Fibroblast of peridontal ligament (primary cell): ENCODE measurements around the gene PBX1.

Source experiments
- DNase-seq: peaks from one replicate; pipeline ENCODE4 v3.0.0-alpha.2; 2010; ENCODE audit errors: extremely low read depth

PBX1 gene

DNA sequence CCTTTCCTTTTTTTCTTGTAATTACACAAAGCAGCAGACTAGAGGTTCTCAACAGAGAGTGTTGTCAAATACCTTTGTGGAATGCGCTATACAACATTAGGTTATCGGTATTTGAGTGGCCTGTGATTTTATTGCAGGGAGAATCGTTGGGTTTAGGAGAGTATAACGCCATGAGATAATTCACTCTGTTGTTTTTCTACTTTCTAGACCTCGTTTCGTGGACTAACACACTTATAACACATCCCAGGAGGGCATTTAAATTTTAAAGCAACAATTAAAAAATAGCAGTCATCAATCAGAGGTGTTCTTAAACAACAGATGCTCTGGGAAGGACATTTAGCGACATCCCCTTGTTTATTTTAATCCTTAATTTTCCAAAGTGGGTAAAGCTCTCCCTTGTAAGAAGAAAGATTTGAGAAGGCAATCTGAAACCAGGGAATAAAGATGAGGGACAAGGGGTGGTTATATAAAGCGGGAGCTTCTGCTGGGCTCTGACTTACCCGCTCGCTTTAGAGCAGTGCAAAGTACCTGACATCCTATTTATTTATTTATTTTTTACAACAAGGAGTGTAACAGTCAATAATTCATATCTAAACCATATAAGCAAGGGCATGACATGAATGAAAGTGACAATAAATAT, 4.9 kb downstream of the PBX1 start:
- DNase-seq: peak; percentile 16

DNA sequence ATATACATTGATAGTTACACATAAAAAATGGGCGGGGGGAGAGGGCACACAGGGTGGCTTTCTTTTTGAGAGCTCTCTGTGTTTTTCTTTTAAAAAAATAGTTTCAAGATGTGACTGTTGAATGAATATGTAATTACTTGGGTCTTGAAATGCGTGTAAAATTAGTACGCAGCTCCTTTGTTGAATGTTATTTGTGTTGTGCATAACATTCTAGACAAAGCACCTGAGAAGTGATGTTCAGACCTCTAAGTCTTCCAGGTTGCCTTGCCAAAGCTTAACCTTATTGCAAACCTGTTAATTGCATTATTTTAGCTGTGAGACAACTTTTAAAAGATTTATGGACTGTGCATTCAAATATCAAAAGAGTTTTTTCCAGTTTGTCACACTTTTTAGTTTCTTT, 5.4 kb downstream of the PBX1 start:
- no peak for DNase-seq

DNA sequence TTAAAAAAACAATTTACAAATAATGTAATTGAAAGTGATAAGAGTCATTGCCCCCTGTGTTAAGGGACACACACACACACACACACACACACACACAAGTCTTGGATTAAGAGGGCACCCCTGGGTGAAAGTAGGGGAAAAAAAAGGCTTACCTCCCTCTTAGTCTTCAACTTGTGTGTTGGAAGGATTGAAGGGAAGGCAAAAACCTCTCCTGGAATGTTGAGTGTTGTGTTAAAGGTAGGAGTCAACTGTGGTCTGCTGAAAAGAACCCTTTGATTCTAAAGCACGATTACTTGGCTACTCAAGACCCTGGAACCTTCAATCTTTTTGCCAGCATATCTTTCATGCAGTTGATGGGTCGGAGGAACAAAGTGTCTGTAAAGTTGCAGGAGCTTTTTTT, 6.4 kb downstream of the PBX1 start:
- DNase-seq: no peak

DNA sequence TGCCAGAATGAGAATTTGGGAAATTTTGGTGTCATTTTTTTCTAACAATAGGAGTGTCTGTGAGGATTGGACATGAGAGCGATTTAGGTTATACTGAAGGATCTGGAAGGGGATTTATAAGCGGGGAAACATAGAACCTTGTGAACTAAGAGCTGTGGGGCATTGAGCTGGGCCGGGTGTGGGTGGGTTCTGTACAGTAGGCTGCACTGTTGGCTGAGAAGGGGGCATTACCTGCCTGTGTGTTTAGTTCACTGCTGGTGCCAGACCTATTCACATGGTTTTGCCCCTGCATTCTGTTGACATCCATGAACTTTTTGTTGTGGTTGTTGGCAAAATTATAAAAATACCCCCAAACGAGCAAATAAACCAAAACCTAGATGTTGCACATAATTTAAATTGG, 8.8 kb downstream of the PBX1 start:
- no peak for DNase-seq

DNA sequence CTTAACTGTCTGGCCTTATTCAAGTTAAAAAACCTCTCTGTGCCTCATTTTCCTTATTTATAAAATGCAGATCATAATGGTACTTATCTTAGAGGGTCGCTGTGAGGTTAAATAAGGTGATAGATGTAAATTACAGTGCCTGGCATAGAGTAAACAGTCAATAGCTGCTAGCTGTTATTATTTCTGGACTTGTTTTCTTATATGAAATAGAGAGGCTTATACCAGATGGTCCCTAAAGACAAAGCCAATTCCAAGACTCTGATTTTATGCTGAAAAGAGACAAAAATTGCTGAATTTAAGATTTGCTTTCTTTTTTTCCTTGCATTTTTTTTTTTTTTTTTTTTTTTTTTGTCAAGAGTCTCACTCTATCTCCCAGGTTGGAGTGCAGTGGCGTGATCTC, 10.3 kb downstream of the PBX1 start:
- no peak for DNase-seq

DNA sequence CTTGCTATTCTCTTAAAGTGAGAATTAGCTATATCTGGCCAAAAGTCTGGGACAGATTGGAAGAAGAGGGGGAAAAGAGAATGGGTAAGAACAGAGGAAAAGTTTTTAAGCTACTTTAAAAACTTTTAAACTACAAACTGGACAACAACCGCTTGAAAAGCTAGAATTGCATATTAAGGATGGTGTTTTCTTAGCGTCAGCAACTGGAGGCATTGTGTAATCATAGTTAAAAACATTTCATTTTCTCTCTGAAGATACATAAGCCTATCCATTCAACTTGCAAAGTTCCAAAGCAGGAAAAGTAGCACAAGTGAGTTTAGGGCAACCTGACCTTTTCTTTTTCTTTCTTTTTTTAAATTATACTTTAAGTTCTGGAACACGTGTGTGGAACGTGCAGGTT, 10.9 kb downstream of the PBX1 start:
- no peak for DNase-seq

DNA sequence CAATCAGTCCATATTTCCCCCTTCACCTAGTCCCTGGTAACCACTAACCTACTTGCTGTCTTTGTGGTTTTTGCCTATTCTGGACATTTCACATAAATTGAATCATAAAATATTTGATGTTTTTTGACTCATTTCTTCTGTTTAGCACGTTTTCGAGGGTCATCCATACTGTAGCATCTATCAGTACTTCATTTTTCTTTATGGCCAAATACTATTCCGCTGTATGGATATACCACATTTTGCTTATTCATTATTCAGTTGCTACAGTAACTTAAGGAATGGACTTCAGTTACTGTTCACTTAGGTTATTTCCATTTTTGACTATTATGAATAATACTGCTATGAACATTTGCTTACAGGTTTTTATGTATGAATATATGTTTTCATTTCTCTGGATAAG, 12.3 kb downstream of the PBX1 start:
- DNase-seq: no peak

DNA sequence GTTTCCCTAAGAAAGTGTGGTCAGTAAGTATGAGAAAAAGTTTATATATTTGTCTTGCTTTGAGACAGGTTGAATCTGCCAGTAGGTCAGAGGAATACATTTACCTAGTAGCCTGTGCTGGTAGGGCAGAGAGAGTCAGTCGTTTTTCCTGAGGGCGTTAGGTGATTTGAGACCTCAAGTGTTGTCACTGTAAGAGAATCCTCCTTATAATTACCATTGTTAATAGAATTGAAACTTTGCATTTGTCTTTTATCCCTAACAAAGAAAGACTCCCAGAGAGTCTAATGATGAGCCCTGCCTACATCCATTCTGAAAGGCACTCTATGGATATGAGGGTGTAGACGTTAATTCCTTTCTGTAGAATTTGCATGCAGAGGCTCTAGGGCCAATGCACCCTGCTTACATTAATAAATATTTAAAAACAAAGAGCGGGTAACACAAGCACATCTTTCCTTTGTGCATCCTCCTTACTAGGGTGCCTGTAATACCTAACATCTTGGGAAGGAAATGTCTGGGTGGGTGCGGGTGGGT, 16.4 kb downstream of the PBX1 start:
- no peak for DNase-seq

DNA sequence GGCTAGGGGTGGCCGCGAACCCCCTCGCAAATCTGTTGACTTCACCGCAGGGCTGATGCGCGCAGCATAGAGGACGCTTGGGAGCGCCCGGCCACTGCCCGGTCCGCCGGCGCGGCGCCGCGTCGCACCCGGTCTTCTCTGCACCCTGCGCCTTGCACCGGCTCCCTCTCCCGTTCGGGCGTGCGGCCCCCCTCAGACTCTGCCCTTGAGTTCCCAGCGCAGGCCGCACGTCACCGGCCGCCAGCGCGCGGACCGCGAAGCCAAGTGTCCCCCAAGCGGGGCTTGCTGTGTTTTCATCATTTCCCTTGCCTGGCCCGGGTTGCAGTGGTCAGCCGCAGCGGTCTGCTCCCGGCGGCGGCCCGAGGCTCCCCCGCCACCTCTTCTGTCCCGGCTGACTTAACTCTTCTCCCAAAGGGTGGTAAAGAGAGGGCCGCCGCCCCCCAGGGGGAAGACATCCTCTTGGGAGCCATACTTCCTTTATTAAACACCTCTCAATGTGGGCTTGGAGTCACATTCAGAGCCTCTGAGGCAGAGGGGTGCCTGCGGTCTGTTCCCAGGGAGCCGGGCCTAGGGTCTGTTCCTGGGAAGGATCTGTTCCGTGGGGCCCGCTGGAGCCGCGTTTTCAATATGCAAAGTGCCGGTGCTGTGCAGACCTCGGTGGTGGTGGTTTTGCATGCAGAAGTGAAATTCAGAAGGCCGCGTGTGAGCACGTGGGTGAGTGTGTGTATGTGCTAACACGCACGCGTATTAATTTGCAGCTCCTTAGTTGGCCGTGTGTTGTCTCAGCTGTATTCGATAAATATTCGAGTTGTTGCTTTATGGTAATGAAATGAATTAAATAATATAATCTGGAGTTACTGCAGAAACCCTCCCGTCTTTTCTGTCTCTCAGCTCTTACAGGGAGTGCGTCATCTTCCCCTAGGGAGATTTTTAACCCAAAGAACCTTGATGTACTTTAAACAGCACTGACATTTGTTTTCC, 17.6 kb downstream of the PBX1 start:
- peak; percentile 72 for DNase-seq

DNA sequence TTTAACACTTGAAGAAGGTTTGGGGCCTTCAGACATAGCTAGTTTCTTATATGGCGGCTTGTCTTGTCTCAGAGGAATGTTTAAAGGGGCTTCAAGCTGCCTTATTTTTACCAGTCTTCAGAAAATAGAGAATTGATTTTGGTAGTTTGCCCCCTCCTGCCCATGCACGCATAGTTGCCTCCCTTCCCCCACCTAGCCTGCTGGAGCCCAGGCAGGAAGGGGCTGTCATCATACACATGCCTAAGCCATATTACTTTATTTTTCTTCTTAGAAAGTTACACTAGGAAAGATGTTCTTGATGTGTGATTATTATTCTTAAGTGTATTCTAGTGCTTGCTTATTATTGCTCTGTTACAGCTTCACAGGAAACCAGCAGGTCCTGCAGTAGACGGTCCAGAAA, 18.3 kb downstream of the PBX1 start:
- DNase-seq: no peak

DNA sequence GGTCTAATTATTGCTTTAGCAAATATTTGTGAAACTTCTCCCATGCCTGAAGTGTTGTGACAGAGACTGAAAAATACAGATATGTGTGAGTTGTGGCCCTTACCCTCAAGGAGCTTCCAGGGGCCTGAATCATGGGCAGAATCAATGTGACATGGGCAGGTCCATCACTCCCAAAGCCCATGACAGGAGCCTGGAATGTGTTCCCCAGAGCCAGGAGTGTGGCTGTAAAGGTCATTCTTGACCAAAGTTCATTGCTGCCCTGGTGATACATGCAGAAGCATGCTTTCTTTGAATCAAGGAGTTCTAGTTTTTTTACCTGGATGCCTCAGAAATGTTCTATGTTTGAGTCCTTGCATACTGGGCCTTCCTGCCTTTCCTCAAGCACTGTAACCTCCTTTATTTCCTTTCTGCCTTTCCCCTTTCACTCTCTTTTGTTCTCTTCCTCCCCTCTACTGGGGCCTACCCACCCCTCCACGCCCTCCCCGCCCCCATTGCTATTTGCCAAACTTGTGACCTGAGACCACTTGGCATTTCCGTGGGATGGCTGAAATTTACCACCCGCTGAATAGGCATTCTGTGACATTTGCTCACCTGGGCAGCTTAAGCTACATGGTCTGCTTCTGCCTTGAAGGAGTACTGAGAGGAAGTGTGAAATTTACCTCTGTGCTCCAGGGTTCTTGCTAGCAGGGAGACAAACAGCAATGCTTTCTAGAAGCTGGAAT, 19.7 kb downstream of the PBX1 start:
- DNase-seq: no peak

DNA sequence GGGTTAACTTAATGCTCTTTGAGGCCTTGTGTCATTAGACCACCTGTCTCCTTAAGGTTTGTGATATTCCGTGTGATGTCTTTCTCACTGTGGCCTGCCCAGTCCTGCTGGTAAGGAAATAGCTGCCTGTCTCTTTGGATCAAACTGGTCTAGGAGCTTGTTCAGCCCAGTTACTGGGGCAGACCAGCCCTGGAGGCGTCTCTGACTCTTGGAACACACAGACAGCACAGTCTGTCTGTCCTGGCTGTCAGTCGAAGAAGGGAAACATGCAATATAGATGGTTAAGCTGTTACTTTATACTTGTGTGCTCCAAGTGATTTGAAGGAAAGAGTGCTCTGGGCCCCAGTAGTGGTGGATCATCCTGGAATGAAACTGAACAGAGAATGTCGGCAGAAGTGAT, 20.4 kb downstream of the PBX1 start:
- no peak for DNase-seq

DNA sequence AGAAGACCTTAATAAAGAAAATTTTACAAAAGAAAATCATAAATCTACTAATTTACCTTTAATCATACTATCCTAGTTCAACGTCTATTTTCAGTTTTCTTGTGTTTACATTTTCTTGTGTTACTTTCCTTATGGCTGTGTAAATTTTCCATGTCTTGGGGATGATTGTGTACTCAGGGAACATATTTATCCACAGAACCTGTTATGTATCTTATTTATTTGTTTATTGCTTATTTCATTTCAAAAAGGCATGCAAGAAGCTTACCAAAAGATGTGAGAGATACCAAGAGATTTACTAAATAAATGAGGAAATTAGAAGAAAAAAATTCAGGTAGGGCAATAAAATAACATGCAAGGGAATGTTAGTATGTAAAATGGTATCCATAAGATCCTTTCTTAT, 22.8 kb downstream of the PBX1 start:
- no peak for DNase-seq

DNA sequence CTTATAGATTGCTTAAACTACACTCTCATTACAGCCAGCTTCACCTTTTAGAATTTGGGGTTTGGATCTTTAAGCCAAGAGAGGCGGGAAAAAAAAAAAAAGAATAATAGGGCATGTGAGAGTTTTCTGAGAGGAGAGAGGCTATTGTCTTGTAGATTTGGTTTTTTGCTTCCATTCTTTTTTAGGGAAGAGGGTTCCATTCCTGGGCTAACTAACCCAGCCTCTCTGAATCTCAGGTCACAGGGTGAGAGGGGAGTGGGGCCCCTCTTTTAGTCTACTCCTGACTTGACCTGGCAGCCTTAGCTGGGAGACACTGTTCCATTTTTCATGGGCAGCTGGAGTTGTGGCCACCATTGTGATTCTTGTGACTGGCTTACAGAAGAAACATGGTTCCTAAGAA, 24.2 kb downstream of the PBX1 start:
- no peak for DNase-seq

DNA sequence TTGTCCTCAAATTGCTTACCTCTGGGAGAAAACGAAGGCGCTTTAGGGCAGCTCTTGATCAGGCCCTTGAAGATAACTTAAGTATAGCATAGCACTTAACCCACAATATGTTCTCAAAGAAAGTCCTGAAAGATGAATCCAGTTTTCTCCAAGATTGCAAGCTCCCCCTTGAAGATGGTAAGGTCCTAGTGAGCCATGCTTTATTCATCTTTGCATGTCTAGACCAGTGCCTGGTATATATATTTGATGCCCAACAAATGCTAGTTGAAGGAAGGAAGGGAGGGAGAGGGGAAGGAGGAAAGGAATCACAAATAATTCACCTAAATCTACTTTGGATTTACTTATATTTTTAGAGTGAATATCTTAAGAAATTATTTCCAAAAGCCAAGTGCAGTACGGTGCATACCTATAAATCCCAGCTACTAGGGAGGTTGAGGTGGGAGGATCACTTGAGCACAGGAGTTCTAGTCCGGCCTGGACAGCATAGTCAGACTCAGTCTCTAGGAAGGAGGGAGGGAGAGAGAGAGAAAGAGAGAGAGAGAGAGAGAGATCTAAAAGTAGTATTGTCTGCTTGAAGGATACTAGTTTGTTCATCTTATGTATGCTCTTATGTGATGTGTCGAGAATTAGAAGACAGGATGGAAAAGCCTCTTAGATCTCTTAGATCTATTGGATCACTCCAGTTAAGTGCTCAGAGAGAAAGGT, 25.0 kb downstream of the PBX1 start:
- DNase-seq: no peak

DNA sequence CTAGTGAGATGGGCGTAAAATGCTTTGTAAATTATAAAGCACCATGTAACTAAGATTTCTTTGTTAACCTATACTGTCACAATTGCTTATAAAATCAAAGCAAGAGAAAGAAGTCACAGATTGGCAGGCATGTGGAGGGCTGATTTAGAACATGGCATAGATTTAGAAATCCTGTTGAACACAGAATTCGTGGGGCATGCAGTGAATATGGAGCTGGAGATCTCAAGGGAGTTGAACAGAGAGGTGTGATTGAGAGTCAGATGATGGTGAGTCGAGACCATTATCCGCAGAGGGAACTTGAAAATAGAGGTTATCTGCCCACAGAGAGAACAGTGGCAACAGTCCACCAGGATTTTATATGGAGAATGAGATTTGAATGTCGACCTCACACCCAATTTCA, 27.6 kb downstream of the PBX1 start:
- no peak for DNase-seq

DNA sequence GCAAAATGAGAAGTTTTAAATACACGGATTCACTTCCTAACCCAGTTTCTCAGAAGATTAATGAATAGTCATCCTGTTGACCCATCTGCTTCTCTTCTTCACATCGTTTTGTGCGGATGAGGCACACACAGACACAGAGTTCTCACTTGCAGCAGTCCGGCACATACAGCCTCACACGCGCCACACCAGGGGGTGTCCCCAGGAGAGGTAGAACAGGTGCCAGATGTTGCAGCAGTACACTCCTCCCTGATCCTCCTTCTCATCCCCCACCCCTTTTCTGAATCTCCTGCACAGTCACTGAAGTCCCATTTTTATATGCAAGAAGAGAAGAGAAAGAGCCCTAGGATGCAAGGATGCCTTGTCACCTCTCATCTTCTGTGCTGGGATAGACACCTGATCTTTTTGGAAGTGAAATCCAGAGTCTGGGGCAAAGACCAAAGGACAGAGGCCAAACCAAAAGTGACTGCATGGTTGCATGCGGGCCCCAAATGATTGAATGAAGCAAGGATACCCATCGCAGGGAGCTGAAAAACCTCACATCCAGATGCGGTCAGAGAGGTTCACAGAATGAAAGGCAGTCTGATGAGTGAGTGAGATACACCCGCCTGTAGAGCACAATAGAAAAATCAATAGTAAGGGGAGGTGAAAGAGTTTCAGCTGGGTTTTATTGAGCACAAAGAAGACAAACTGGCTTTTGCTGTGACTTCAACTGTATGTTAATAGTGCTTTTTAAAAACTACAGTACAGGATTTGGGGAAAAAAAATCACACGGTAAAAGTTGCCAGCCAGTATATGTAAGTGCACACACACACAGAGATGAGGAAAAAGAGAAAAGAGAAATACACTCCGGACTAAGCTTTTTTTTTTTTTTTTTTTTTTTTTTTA, 28.9 kb downstream of the PBX1 start:
- peak; percentile 10 for DNase-seq

DNA sequence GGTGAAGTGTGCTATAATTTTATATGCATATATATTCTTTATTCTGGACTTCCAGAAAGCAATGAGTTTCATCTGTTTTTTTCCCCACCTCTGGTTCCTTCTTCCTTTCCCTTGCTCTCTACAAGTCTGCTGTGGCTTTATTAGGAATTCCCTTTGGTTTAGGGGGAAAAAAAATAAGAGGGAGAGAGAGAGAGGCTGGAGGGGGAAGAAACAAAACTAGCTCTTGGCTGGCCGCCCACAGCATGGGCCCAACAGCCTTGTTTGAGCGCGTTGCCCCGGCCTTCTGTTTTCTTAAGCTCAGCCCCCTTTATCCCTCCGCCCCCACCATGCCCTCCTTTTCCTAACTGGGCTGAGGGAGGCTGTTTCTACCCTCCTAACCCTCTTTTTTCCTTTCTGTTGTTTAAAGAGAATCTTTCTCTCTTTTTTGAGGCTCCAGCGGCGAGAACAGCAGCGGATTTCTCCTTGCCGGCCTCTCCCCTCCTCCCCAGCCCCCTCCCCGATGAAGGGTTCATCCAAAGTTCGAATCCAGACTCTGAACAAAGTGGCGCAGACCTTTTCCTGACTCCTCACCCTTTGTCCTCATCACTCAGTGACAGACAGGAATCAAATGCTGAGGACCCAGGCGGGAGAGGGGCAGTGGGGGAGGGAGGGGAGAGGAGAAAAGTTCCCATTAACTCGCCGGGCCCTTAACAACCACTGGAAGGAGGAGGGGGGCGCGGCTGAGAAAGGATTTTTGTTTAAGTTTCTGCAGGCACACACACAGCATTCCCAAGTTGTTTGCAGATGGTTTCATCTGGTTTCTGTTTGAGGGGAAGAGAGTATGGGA, 29.7 kb downstream of the PBX1 start:
- peak; percentile 84 for DNase-seq

DNA sequence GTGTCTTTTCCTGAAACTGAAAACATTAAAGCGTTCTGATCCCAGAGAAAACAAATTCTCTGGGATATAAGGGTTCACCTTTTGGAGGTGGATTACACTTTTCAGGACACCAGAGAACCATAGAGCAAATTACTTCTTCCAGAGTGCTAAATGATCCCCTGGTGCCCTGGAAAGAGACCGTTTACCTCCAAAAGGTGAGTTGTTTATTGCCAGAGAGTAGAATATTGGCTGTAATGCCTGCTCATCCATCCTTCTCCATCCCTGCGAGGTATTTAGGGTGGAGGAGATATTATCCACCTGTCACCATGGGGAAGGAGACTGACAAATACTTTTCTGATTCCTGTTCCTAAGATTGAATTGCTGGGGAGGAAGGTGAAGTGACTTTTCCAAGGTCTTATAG, 30.4 kb downstream of the PBX1 start:
- DNase-seq: no peak

DNA sequence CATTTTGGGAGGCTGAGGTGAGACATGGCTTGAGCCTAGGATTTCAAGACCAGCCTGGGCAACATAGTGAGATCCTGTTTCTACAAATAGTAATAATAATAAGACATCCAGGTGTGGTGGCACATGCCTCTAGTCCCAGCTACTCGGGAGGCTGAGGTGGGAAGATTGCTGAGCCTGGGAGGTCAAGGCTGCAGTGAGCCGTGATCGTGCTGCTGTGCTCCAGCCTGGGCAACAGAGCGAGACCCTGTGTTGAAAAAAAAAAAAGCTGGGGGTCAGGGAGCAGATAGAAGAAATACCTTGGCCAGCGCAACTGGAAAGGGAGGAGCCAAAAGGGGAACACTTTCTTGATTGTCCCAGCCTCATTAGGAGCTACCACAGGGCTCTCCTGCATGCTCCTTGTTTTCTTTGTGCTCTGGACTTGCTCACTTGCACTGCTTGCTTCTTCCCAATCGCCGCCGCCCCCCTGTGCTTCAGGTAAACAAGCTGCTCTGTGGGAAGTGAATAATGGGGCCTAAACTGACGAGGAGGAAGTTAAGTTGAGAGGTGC, 31.1 kb downstream of the PBX1 start:
- no peak for DNase-seq
